ENCODE data around the gene TP73.

The TP73 gene

DNA sequence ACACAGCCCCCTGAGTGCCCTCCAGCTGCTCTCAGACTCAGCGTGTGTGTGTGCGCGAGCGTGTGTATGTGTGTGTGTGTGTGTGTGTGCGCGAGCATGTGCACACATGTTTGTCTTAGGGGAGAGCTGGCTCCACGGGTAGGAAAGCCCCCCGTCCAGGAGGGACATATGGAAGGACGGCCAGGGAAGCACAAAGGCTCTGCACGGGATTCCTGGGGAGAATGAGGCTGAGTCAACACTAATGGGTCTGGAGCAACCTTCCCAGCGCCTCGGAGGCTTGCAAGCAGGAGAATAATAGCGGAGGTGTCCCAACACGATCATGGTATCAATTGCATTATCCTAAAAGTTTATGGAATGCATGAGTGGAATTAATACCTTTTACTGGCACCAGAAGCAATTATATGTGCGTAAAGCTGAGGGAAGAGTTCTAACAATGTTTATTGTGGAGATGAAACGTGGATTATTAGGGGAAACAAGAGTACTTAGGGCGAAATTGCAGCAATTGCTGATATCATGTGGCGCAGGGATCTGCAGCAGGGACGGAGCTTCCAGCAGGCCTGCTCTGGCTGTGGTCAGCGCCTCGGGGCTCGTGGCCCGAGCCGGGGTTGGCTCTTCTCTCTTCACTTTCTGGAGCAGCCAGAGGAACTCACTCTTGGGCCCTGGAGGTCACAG is 59.6 kb downstream of the TP73 start:
- no peak for DNase-seq

DNA sequence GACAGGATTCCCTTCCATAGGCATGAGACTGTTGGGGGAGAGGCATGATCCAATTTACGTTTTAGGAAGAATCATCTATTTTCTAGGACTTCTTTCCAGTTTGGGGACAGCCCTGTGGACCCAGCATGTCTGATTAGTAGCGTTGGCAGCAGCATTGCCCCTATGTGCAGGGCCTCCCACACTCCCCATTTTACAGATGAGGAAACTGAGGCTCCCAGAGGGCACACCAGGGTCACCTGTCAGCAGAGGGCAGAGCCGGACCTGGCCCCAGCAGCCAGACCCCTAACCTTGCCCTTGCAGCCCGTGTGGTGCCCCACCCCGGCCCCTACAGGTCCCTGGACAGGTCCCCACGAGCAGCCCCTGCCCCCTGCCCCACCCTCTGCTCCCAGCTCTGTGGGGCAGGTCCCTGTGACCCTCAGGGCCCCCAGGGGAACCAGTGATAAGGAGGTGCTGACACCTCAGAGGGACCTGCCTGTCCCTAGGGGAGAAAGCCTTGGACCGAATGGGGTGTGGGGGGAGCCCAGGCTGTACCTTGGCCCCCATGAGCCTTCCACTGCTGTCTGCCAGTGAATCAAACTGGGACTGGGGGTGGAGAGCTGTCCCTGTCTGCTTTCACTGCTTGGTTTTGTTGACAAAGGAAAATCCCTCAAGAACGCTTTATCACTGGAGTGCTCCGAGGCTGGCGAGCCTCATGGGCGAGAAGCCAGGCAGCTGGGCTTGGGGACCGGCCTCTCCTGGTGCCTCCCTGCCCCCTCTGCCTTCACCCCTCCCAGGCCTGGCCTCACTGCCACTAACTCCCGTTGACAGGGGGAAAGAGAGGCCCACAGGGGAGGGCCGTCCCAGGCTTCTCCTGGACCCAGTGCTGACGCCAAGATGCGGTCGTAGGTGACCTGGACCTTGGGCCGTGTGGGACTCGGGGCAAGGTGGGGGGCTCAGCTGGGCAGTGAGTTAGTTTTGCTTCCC is 60.5 kb downstream of the TP73 start:
- peak in 1 of 2 experiments; percentile 42 for DNase-seq

DNA sequence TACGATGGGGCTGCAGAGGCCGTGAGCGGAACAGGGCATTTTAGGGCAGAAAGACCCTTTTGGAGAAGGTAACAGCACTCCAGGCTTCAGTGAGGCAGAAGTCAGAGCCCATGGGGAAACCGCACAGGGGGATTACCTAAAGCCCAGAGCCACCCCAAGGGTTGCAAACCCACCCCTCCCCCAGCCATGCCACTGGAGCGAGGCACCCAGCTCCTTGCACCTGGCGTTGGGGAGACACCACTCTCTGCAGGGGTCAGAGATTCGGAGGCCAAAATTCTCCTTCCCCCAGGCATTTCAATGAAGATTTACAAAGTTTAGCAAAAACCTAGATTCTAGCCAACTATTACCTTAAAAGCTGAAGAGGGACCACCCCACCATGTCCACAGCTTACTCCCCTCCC is 61.5 kb downstream of the TP73 start:
- no peak for DNase-seq

DNA sequence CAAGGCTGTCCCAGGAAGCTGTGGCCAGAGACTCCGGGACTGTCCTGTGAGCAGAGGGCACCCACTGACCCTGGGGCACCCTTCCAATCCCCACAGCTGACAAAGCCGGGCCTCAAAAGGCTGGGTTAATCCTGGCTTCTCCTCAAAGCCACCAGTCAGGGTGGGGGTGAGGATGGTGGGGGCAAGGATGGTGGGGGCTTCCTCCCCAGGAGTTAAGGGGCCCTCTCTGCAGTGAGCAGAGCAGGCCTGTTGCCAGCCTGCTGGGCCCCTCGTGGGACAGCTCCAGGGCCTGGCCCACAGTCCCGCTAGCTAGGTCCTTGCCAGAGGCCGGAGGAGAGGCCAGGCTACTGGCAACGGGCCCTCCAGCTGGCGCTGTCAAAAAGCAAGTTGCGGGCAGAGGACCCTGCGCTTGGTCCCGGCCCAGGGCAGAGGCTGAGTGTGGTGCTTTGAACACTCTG is 62.0 kb downstream of the TP73 start:
- DNase-seq, result no peak

DNA sequence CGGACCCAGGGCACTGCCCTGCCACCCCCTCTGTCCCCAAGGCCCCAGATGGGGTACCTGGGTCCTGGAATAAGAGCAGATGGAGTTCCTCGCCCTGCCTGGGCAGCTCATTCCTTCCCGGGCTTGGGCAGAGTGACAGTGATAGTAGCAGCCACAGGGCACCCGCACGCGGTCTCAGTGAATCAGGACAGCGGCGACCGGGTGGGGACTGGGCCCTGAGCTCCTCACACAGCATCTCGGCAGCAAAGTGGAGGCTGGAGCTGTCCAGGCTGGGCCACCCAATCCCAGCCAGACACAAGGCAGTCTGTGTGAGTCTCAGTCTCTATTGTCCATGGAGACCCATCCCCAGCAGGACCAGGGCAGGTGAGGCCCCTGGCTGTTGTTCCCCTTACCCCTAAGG is 62.5 kb downstream of the TP73 start:
- no peak for DNase-seq

DNA sequence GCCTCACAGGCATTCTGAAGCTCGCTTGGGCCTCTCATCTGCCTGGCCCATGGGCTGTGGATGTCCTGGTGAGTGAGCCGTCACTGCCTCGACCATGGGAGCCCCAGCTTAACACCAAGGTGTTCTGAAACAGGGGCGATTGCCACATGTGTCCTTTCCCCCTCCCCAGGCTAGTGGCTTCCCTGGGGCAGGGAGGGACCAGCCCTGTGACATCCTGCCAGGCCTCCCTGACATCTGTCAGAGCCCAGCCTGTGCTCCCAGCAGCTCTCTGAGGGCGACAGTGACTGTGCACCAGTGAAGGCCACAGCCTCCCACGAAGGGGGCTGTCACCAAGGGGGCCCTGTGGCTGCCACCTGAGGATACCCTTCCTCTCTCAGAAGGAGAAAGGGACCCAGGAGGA is 64.0 kb downstream of the TP73 start:
- no peak for DNase-seq

DNA sequence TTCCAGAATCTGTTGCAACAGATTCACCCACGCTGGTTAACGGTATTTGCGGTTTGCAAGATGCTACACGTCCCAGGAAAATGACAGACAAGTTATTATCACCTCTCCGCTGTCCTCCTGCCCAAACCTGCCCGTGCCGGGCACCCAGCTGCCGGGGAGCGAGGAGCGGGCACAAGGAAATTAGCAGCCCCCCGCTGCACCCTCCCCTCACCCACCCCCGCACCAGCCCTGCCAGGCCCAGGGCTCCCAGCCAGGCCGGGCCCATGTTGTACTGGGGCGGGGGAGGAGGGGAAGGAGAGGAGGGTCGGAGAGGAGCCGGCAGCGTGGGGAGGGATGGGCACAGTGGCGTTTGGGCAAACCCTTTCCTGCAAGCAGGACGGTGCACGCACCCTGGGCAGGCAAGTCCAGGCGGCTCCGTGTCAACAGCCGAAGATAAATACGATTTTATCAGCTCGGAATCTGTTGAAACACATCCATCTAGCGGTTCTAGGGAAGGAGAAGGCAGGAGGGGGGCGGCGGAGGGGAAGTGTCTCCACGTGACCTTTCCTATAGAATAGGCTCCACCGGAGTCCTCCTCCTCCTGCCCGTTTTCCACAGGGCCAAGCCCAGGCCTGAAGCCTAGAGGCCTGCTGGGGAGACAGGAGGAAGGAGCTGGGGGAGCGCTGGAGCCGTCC is 64.9 kb downstream of the TP73 start:
- peak; percentile 24 to 29 for DNase-seq

DNA sequence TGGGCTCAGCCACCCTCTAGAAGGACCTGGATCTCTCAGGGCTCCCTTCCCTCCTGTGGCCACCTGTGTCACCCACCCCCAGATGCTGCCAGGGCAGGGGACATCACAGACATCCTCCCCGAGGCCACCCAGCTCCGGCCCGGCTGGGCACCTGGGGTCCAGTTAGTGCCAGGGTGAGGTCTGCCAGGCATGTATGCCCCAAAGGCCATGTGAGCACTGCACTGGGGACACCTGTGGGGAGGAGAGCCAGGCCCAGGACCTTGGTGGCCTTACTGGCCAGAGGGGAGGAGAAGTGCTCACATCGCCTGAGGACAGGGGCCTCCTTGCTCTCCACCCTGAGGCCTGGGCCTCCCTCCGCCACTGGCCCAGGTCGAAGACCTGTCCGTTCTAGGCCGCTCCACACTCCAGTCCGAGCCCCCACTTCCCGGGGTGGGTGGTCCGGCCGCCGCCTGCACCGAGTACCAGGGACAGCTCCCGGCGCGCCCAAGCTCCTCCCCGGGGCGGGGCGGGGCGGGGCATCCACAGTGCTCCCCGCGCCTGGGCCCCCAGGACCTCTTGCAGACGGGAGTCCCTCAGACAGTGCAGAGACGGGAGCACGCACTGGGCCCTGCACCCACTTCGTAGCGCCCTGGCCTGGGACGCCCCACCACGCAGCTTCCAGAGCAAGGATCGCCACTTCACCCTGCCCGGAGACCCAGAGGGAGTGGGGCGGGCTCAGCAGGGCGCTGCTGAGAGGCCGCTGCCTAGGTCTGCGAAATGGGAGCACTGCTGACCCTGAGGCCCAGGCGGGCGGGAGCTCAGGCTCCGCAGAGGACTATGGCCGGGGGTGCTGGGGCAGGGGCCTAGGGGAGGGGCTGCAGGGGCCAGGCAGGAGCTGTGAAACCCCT is 65.6 kb downstream of the TP73 start:
- no peak for DNase-seq

DNA sequence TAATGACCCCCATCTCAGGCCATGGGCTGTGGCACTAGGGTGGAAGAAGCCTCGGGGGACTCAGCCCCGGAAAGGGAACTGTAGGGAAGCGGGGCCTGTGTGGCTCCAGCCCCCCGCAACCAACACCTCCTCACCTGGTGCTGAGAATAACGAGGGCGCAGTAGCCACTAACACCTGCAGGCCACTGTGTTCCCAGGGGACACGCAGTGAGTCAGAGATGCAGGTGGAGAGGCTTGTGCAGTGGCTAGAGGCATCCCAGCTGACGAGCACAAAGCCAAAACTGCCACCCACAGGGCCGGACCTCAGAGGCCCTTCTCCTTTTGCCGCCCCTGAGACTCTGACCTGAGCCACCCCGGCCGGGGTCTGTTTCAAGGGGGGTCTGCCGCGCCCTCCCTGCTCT is 66.4 kb downstream of the TP73 start:
- DNase-seq, result peak in 1 of 2 experiments; percentile 9

DNA sequence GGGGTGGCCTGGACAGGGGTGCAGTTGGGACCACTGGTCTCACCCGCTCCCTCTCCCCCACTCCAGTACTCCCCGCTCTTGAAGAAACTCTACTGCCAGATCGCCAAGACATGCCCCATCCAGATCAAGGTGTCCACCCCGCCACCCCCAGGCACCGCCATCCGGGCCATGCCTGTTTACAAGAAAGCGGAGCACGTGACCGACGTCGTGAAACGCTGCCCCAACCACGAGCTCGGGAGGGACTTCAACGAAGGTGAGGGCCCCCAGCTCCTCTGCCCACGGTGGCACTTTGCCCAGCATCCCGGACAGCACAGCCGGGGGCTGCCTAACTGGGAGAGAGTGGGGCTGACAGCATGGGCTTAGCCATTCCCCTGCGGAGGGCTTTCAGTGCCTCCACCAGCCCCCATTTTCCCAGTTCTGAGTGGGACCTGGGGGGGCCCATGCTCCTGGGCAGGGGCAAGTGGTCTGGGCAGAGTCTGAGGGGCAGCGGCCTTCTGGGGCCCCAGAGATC is 69.7 kb downstream of the TP73 start:
- no peak for DNase-seq

DNA sequence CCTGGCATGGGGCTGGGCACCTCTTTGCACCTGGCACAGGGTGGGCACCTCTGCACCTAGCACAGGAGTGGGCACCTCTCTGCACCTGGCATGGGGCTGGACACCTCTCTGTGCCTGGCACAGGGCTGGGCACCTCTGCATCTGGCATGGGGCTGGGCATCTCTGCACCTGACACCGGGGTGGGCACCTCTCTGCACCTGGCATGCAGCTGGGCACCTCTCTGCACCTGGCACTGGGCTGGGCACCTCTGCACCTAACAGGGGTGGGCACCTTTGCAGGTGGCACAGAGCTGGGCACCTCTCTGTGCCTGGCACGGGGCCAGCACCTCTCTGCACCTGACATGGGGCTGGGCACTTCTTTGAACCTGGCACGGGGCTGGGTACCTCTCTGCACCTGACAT is 70.5 kb downstream of the TP73 start:
- no peak for DNase-seq

DNA sequence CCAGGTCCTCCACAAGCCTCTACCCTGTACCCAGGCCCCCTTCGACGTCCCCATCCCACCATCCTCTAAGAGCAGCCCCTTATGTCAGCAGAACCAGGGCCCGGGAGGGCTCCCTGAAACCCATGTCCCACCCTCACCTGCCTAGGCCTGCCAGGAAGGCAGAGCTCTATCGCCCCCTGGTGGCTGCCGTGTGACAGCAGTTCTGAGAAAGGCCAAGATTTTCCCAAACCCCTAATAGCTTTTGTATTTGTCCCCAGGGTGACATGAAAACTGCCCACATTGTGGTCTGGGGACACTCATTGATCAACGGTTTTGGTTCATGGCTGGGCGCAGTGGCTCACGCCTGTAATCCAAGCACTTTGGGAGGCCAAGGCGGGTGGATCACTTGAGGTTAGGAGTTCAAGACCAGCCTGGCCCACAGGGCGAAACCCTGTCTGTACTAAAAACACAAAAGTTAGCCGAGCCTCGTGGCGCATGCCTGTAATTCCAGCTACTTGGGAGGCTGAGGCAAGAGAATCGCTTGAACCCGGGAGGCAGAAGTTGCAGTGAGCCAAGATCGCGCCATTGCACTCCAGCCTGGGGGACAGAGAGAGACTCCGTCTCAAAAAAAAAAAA is 72.2 kb downstream of the TP73 start:
- peak; percentile 1 to 33 for DNase-seq

DNA sequence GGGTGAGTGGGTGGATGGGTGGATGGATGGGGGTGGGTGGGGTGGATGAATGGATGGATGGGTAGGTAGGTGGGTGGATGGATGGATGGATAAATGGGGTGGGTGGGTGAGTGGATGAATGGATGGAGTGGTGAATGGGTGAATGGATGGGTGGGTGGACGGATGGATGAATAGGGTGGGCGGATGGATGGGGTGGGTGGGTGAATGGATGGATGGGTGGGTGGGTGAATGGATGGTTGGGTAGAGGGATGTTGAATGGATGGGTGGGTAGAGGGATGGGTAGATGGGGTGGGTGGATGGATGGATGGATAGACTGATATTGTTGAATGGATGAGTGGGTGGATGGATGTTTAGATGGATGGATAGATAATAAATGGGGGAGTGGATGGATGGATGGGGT is 73.0 kb downstream of the TP73 start:
- no peak for DNase-seq

DNA sequence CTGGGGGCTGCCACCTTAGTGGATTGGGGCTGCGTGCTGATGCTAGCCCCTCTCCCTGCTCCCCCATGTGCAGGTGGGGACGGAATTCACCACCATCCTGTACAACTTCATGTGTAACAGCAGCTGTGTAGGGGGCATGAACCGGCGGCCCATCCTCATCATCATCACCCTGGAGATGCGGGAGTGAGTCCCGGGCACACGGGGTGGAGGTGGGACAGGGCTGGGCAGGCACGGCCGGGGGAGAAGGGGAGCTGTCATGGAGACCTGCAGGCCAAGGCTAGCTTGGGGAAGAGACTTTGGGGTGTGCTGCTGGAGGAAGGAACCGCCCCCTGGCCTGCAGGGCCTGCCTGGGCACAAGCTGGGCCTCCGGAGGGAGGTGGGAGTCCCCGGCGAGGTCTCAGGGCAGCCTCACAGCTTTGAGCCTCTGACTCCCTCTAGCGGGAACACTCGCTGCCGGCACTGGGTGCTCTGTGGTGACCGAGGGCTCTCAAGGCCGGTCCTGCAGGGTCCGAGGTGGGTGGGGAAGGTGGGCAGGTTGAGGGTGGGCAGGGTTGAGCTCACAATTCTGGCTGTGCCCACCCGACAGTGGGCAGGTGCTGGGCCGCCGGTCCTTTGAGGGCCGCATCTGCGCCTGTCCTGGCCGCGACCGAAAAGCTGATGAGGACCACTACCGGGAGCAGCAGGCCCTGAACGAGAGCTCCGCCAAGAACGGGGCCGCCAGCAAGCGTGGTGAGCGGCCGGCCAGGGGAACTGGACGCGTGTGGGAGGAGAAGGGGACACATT is 74.9 kb downstream of the TP73 start:
- no peak for DNase-seq

DNA sequence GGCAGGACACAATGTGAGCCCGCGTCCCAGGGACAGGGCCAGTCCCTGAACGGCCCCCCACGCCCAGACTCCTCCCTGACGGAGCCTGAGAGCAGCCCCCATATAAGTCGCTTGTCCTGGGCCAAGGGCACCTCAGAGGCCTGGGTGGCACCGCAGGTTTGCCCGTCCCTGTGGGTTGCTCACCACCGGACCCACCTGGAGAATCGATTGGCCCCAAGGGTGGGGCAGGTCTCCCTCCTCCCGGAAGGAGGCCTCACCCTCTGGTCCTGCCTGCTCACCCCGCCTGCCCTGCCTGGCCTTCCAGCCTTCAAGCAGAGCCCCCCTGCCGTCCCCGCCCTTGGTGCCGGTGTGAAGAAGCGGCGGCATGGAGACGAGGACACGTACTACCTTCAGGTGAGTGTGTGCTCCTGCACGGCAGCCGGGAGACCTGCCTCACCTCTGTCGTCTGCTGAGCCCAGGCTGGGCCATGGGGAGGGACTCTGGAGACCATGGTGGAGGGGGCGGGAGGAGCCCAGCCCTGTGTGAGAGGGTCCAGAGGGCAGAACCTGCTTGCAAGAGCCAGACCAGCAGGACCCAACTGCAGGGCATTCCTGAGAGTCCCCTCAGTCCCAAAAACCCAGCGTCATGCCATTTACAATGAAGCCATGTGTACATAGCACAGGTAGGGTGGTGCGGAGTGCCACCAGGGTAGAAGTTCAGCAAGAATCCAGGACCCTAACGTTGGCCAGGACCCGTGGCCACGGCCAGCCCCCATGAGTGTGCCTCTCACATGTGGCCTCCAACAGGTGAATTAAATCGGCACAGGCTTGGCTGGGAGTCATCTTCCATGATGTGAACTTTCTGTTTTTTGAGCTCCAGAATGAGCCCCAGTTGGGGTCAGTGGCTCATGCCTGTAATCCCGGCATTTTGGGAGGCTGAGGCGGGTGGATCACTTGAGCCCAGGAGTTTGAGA is 75.8 kb downstream of the TP73 start:
- DNase-seq, result no peak

DNA sequence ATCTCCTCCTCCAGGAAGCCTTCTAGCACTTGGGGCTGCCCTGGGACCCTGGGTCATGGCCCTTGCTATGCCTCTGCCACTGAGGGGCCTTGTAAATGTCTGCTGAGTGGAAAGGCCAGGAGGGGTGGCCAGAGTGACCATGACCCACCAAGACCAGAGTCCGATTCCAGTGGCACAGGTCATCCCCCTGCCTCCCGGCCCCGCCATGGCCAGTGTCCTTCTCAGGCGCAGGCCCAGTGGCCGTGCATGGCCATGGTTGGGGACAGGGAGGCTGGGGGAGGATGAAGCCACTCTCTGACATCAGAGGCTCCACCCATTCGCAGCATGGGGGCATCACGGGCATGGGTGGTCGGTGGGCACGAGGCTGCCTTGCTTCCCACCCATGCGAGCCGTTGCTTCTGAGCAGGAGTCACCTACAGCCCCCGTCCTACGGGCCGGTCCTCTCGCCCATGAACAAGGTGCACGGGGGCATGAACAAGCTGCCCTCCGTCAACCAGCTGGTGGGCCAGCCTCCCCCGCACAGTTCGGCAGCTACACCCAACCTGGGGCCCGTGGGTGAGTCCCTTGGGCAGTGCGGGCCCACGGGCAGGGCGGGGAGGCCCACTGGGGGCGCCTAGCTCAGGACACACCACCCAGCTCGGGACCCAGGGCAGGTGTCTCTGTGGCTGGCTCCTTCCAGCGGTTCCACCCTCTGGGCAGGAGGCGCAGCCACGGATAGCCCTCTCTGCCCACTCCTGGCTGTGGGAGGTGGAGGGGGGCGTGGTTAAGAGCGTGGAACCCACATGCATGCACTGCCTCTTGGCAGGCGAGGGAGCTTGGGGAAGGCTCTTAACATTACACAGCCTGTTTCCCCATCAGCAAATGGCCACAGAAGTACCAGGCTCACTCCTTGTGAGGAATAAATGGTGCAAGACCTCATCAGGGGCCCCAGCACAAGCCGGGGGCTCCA is 77.6 kb downstream of the TP73 start:
- no peak for DNase-seq

DNA sequence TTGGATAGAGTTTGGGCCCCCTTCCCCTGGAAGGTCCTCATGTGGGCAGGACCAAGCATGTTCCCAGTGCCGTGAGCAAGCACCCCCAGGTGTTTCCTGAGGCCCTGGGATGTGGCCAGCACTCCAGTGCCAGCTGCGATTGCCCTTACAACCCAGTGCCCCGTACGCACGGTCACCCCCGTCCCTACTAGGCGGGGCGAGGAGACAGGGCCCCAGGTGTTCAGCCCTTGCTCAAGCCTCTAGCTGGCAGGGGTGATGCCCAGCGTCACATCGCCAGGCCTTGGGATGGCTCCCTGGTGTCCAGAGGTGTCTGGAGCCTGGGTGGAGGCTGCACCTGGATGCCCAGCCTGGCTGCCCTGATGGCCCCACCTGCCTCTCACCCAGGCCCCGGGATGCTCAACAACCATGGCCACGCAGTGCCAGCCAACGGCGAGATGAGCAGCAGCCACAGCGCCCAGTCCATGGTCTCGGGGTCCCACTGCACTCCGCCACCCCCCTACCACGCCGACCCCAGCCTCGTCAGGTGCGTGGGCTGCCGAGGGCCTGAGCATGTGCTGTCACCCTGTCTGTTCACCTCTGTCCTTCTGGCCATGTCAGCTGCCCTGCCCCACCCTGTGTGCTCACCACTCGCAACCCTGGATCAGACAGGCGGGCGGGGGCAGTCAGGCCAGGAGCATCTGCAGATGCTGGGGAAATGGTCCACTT is 78.4 kb downstream of the TP73 start:
- DNase-seq, result no peak

Data from NCI-H187 (cell line).